Kidney tubule cell (primary cell): ENCODE results near the gene AMIGO2.

Source experiments
- DNase-seq: peaks from one replicate; pipeline ENCODE4 v3.0.0-alpha.2; 2018; ENCODE audit warnings: low spot score

The AMIGO2 gene

GRCh38 chr12:47033789-47034555, 45.8 kb downstream of the AMIGO2 start:
- peak; percentile 70 for DNase-seq

- peak; percentile 26 for DNase-seq
These were observed 46.7 kb downstream of the AMIGO2 start for GRCh38 chr12:47033081-47033480.

- DNase-seq: peak; percentile 72
These were observed 47.1 kb downstream of the AMIGO2 start for GRCh38 chr12:47032644-47033043.

GRCh38 chr12:47029903-47030302, 49.9 kb downstream of the AMIGO2 start:
- DNase-seq: no peak

GRCh38 chr12:47028981-47029708, 50.6 kb downstream of the AMIGO2 start:
- no peak for DNase-seq

GRCh38 chr12:47028186-47028585, 51.6 kb downstream of the AMIGO2 start:
- no peak for DNase-seq
